NK-92 (cell line): ENCODE results near the gene RING1.

ENCODE experiments used
- DNase-seq: peaks from one replicate; lab custom pipeline; 2025; ENCODE audit not compliant: unreplicated experiment; lab: John Stamatoyannopoulos, UW

Gene RING1

GRCh38 chr6:33208091-33208967 lies at the start of gene RING1:
TSS of gene RING1 (plus strand) at chr6:33208500. CDS start at chr6:33208823, 323 bp downstream.
- no peak for DNase-seq

GRCh38 chr6:33160096-33160495 lies 48.2 kb upstream of the RING1 start:
- no peak for DNase-seq

GRCh38 chr6:33160728-33161344 lies 47.5 kb upstream of the RING1 start:
- no peak for DNase-seq

- DNase-seq, result no peak
Observed at GRCh38 chr6:33161354-33162331, 46.7 kb upstream of the RING1 start.

GRCh38 chr6:33163540-33163939 lies 44.8 kb upstream of the RING1 start:
- no peak for DNase-seq

- no peak for DNase-seq
Observed at GRCh38 chr6:33164176-33164575, 44.1 kb upstream of the RING1 start.

GRCh38 chr6:33164665-33165373 lies 43.5 kb upstream of the RING1 start:
- no peak for DNase-seq

- no peak for DNase-seq
Observed at GRCh38 chr6:33165581-33166258, 42.6 kb upstream of the RING1 start.

- no peak for DNase-seq
Observed at GRCh38 chr6:33166363-33166762, 41.9 kb upstream of the RING1 start.

GRCh38 chr6:33166811-33167210 lies 41.5 kb upstream of the RING1 start:
- no peak for DNase-seq

- no peak for DNase-seq
Observed at GRCh38 chr6:33167374-33168283, 40.7 kb upstream of the RING1 start.

- no peak for DNase-seq
Observed at GRCh38 chr6:33168284-33168601, 40.1 kb upstream of the RING1 start.

- no peak for DNase-seq
Observed at GRCh38 chr6:33168639-33169038, 39.7 kb upstream of the RING1 start.

GRCh38 chr6:33169291-33170175 lies 38.8 kb upstream of the RING1 start:
- no peak for DNase-seq

GRCh38 chr6:33170176-33171015 lies 37.9 kb upstream of the RING1 start:
- DNase-seq, result no peak

GRCh38 chr6:33171016-33171879 lies 37.1 kb upstream of the RING1 start:
- no peak for DNase-seq
